Activated CD4-positive, alpha-beta memory T cell treated with anti-CD3 and anti-CD28 coated beads for 36 hours (primary cell): ENCODE measurements around the gene CACNB2. TPM values are rescaled to one million over a fixed set of nuclear protein-coding genes. Genes with fewer than 3 reads are reported as not detected.

Experiments
- CTCF ChIA-PET: fragments of 350-600 bp; sonication (Branson Sonifier 250); formaldehyde crosslinking; loops from one replicate; lab custom pipeline; 2021; ENCODE audit warnings: antibody characterized with exemption, inconsistent platforms; lab: Charles Lee
- POLR2A ChIA-PET: fragments of 350-600 bp; sonication (Branson Sonifier 250); formaldehyde crosslinking; loops from one replicate; lab custom pipeline; 2021; ENCODE audit warnings: antibody characterized with exemption; lab: Charles Lee
- DNase-seq: peaks from one replicate; pipeline ENCODE4 v3.0.0-alpha.2; 2020
- H3K27ac Mint-ChIP-seq: one replicate; pipeline ENCODE4 v1.8.0; 2021; ENCODE audit warnings: mixed read lengths
- H3K27me3 Mint-ChIP-seq: one replicate; pipeline ENCODE4 v1.8.0; 2021; ENCODE audit warnings: mixed read lengths
- H3K36me3 Mint-ChIP-seq: one replicate; pipeline ENCODE4 v1.8.0; 2021; ENCODE audit warnings: mixed read lengths
- H3K4me1 Mint-ChIP-seq: one replicate; pipeline ENCODE4 v1.8.0; 2021; ENCODE audit warnings: low read depth, mixed read lengths
- H3K4me3 Mint-ChIP-seq: one replicate; pipeline ENCODE4 v1.8.0; 2021; ENCODE audit warnings: mild to moderate bottlenecking, mixed read lengths
- H3K9me3 Mint-ChIP-seq: one replicate; pipeline ENCODE4 v1.8.0; 2021; ENCODE audit warnings: mixed read lengths
- intact Hi-C: fragments of 100-400 bp; cut with micrococcal nuclease; formaldehyde crosslinking; loops from one replicate; pipeline ENCODE4 v1.15.1; 2023
- total RNA-seq, 2 experiments: library from RNA; stranded (reverse); gene quantifications; one replicate each; pipeline ENCODE4 v1.2.3, GENCODE V29; 2021

CACNB2 gene
- total RNA-seq, 2 experiments from 2014 or later: not detected

DNA sequence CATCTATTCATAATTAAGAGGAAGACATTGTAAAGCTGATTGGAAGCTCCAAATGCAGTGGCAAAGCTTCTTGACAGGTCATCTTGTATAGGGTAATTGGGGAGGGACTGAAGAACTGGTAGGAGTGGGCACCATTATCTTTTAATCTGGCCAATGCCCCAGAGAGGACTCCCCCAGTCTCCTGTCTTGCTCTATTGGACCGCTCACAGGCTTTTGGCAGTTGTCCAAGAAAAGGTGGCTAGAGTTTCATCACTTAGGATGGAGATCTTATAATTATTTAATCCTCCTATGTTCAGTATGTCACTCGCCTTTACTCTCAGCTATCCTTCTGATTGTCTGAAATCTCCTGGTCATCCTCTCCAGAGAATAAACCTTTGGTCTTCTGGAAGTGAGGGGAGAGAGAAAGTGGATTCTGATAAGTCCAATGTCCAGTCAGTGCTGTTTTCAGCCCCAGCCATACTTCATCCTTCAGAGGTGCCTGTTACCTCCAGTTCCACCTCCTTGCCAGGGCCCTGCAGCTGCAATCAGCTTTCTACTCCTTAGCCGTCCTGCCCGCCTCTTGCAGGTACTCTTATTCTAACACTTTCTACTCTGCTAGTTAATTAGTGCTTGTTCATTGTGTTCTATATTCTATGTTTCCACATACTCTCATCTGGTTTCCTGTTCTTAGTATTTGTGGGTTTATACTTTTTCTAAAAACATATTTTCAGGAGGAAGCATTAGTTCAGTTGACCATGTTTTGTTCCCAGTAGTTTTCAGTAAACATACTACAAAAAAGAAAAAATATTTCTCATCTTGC lies 269.6 kb downstream of the CACNB2 start:
- no peak overlapping the region for H3K4me3 Mint-ChIP-seq
- intact Hi-C loops: no loop called here
- no peaks in the 10 kb centered on the region for H3K36me3 Mint-ChIP-seq
- no peak for DNase-seq
- H3K27ac Mint-ChIP-seq: no peak overlapping the region
- POLR2A ChIA-PET: no interaction called here
- H3K27me3 Mint-ChIP-seq: no peaks in the 10 kb centered on the region
- no peaks in the 10 kb centered on the region for H3K9me3 Mint-ChIP-seq
- no peaks in the 10 kb centered on the region for H3K4me1 Mint-ChIP-seq
- CTCF ChIA-PET: no interaction called here

DNA sequence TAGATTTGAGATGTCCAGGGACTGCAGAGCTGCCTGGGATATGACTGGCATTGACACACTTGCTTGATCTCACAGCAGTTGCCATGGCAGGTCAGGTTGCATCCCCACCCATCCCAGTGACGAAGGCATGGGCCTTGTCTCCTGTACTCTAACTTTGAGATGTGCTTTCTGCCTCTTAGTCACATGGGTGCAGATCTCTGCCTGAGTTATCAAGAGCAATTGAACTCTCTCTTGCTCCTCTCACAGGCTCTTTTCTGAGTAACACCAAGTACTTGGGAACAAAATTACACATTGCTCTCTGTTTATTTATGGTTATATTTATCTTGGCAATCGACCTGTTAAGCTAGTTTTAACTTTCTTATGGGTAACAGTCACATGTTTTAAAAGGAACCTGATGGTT lies 273.8 kb downstream of the CACNB2 start:
- H3K4me1 Mint-ChIP-seq: no peaks in the 10 kb centered on the region
- no peak for DNase-seq
- no peak overlapping the region for H3K27ac Mint-ChIP-seq
- POLR2A ChIA-PET: no interaction called here
- peaks cover 4% of the 10 kb centered on the region for H3K27me3 Mint-ChIP-seq
- H3K4me3 Mint-ChIP-seq: no peak overlapping the region
- peaks cover 3% of the 10 kb centered on the region for H3K9me3 Mint-ChIP-seq
- no peaks in the 10 kb centered on the region for H3K36me3 Mint-ChIP-seq
- CTCF ChIA-PET: no interaction called here
- intact Hi-C loops: no loop called here

- intact Hi-C loops: no loop called here
- Mint-ChIP-seq H3K27me3 (peaks cover 4% of the 10 kb centered on the region), H3K36me3 (no peaks in the 10 kb centered on the region), H3K27ac (no peak overlapping the region), H3K4me1 (no peaks in the 10 kb centered on the region), H3K4me3 (no peak overlapping the region), H3K9me3 (peaks cover 3% of the 10 kb centered on the region)
- CTCF ChIA-PET: no interaction called here
- POLR2A ChIA-PET: no interaction called here
- DNase-seq: no peak
Observed at GRCh38 chr10:18417950-18418527, 277.8 kb downstream of the CACNB2 start.

DNA sequence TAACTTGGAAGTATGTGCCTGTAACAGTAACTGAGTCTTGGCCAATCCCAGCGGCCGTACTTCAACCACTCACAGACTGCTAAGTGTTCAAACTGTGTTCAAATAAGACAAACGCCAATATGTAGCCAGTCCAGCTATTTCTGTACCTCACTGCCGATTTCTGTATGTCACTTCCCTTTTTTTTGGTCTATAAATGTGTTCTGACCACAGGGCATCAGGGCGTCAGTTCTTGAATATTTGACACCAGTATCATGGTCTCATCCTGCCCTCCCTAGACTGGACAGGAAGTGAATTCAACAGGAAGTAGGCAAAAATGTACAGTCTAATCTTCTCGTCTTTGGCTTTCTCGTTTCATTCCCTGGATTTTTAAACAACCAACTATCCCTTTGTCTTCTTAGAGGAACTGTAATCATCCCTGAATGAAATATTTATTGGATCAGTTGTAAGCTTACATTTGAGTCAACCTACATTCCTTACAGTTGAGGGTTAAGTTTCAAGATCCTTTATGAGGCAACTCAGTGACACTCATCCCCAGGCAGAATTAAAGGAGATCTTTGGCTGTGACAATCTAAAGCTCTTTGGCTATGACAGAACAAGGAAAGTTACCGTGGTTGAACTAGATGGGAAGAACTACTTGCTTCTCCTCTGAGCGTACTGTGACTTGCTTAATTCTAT lies 278.5 kb downstream of the CACNB2 start:
- Mint-ChIP-seq H3K27ac (no peak overlapping the region), H3K9me3 (peaks cover 3% of the 10 kb centered on the region), H3K4me3 (no peak overlapping the region), H3K27me3 (peaks cover 4% of the 10 kb centered on the region), H3K4me1 (no peaks in the 10 kb centered on the region), H3K36me3 (no peaks in the 10 kb centered on the region)
- DNase-seq: no peak
- CTCF ChIA-PET: no interaction called here
- intact Hi-C loops: no loop called here
- POLR2A ChIA-PET: no interaction called here

GRCh38 chr10:18419945-18420344 lies 279.7 kb downstream of the CACNB2 start:
- CTCF ChIA-PET: interaction anchor here (1.3 kb wide), 1 partner anchor 14 kb away, joined by 4 read pairs; no protein-coding TSS in a partner anchor
- DNase-seq: no peak
- H3K27ac Mint-ChIP-seq: no peak overlapping the region
- intact Hi-C loops: no loop called here
- H3K9me3 Mint-ChIP-seq: peaks cover 3% of the 10 kb centered on the region
- H3K4me3 Mint-ChIP-seq: no peak overlapping the region
- H3K27me3 Mint-ChIP-seq: peaks cover 5% of the 10 kb centered on the region
- POLR2A ChIA-PET: no interaction called here
- no peaks in the 10 kb centered on the region for H3K4me1 Mint-ChIP-seq
- H3K36me3 Mint-ChIP-seq: no peaks in the 10 kb centered on the region

DNA sequence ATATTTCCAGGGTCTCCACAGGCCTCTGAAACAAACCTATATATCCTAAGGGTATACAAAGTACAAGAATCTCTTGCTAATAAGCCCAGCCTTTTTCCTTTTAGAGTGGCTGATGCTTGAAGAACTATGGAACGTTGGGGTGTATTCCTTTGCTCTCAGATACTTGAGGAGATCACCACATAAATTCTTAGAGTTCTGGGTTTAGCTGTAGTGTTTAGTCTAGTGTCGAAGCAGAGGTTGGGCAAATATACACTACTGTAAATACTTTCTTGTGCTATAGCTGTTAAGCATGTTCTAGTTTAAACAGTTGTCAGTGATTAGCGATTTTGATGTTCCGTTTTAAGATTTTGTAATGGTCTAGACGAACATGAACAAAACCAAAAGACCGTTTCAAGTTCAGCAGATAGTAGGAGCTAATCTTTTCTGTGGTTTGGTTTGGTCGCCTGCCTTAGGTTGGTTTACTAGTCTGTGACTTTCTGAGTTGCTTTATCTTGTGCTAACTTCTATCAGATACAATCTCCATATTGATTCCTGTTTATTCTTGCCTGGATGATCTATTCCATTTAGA lies 281.6 kb downstream of the CACNB2 start:
- Mint-ChIP-seq H3K36me3 (no peaks in the 10 kb centered on the region), H3K4me3 (no peak overlapping the region), H3K27me3 (peaks cover 3% of the 10 kb centered on the region), H3K27ac (no peak overlapping the region), H3K4me1 (no peaks in the 10 kb centered on the region), H3K9me3 (no peaks in the 10 kb centered on the region)
- DNase-seq: no peak
- CTCF ChIA-PET: no interaction called here
- intact Hi-C loops: no loop called here
- POLR2A ChIA-PET: no interaction called here

DNA sequence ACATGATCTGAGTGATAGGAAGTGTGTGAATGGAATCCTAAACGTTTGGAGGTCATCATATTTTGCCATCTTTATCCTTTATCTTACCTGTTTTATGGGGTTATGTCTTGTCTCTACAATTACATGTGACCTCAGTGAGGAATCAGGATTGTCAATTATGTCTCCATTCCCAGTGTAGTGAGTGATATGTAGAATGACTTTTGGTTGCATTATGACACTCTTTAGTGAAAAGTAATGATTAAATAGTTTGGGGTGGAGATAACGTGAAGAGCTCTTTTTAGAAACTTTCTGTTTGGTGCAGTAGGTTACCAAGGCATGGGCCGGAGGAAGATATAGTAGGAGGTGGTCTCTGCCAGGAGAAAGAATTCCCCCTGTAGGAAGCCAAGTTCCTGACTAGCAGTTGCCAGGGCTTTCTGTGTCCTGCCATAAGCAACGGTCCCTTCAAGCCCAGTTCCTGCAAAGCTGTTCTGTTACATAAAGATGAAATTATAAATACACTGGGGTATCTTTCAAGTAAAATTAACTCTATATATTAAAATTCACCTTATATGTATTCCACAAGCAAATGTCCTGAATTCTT lies 282.9 kb downstream of the CACNB2 start:
- no peaks in the 10 kb centered on the region for H3K36me3 Mint-ChIP-seq
- no peak overlapping the region for H3K27ac Mint-ChIP-seq
- no peak overlapping the region for H3K4me3 Mint-ChIP-seq
- ChIA-PET POLR2A (no interaction called here), CTCF (no interaction called here)
- no peaks in the 10 kb centered on the region for H3K4me1 Mint-ChIP-seq
- no peaks in the 10 kb centered on the region for H3K9me3 Mint-ChIP-seq
- intact Hi-C loops: no loop called here
- DNase-seq: no peak
- peaks cover 5% of the 10 kb centered on the region for H3K27me3 Mint-ChIP-seq

- H3K9me3 Mint-ChIP-seq: no peaks in the 10 kb centered on the region
- no peak for DNase-seq
- intact Hi-C loops: no loop called here
- ChIA-PET CTCF (no interaction called here), POLR2A (no interaction called here)
- H3K4me3 Mint-ChIP-seq: no peak overlapping the region
- H3K27ac Mint-ChIP-seq: no peak overlapping the region
- no peaks in the 10 kb centered on the region for H3K4me1 Mint-ChIP-seq
- no peaks in the 10 kb centered on the region for H3K36me3 Mint-ChIP-seq
- peaks cover 4% of the 10 kb centered on the region for H3K27me3 Mint-ChIP-seq
Observed at GRCh38 chr10:18424200-18424599, 284.0 kb downstream of the CACNB2 start.

- no peaks in the 10 kb centered on the region for H3K36me3 Mint-ChIP-seq
- ChIA-PET CTCF (no interaction called here), POLR2A (no interaction called here)
- no peaks in the 10 kb centered on the region for H3K9me3 Mint-ChIP-seq
- H3K4me3 Mint-ChIP-seq: no peak overlapping the region
- no peaks in the 10 kb centered on the region for H3K4me1 Mint-ChIP-seq
- peaks cover 4% of the 10 kb centered on the region for H3K27me3 Mint-ChIP-seq
- H3K27ac Mint-ChIP-seq: no peak overlapping the region
- no peak for DNase-seq
- intact Hi-C loops: no loop called here
Observed at GRCh38 chr10:18429335-18429734, 289.1 kb downstream of the CACNB2 start.

- H3K27me3 Mint-ChIP-seq: no peaks in the 10 kb centered on the region
- H3K4me1 Mint-ChIP-seq: no peaks in the 10 kb centered on the region
- H3K4me3 Mint-ChIP-seq: no peak overlapping the region
- POLR2A ChIA-PET: no interaction called here
- no peak for DNase-seq
- H3K9me3 Mint-ChIP-seq: no peaks in the 10 kb centered on the region
- no peaks in the 10 kb centered on the region for H3K36me3 Mint-ChIP-seq
- CTCF ChIA-PET: no interaction called here
- no peak overlapping the region for H3K27ac Mint-ChIP-seq
- intact Hi-C loops: no loop called here
Observed at GRCh38 chr10:18436902-18437301, 296.7 kb downstream of the CACNB2 start.

- no peak for DNase-seq
- Mint-ChIP-seq H3K9me3 (no peaks in the 10 kb centered on the region), H3K27me3 (no peaks in the 10 kb centered on the region), H3K36me3 (no peaks in the 10 kb centered on the region), H3K4me1 (no peaks in the 10 kb centered on the region), H3K27ac (no peak overlapping the region), H3K4me3 (no peak overlapping the region)
- ChIA-PET POLR2A (no interaction called here), CTCF (no interaction called here)
- intact Hi-C loops: no loop called here
Observed at GRCh38 chr10:18437486-18437885, 297.3 kb downstream of the CACNB2 start.
